ENCODE data around the gene TMEM61. TPM values are rescaled to one million over a fixed set of nuclear protein-coding genes. Genes with fewer than 3 reads are reported as not detected.
A peak's percentile ranks its signal among the peaks of the same experiment; 100 is the strongest.

The TMEM61 gene
- total RNA-seq, 1 donor from 2014 or later: not detected

DNA sequence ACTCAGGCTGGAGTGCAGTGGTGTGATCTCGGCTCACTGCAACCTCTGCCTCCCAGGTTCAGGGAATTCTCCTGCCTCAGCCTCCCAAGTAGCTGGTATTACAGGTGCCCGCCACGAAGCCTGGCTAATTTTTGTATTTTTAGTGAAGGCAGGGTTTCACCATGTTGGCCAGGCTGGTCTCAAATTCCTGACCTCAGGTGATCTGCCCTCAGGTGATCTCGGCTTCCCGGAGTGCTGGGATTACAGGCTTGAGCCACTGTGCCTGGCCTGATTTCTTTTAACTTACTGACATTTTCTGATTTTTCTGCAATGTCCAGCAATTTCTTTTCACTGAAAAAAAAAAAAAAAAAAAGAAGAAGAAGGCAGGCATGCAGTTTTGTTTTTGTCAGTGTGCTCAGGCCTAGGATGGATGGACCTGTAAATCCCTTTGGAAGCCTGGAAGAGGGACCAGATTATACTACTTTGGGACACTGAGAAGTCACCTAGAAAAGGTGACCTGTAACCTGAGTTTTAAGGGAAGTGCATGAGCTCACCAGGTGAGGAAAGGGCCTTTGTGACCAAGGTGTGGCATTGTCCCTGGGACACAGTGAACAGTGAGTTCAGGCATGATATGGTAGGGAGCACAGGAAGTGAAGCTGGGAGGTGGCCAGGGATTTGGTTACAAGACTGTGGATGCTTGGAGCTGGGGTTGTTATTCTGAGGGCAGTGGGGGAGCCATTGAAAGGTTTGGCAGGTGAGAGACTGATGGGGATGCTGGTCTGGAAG, 2.7 kb upstream of the TMEM61 start:
- Histone ChIP-seq H3K9me3 (replicated peaks) (no peaks in the 10 kb centered on the region), H3K36me3 (no peaks in the 10 kb centered on the region), H3K4me3 (no peak overlapping the region), H3K4me1 (peaks cover 17% of the 10 kb centered on the region), H3K27ac (replicated peaks) (no peak overlapping the region), H3K27me3 (ENCODE audit: low read depth) (peaks cover 58% of the 10 kb centered on the region)
- TF ChIP-seq, protein P1, sequence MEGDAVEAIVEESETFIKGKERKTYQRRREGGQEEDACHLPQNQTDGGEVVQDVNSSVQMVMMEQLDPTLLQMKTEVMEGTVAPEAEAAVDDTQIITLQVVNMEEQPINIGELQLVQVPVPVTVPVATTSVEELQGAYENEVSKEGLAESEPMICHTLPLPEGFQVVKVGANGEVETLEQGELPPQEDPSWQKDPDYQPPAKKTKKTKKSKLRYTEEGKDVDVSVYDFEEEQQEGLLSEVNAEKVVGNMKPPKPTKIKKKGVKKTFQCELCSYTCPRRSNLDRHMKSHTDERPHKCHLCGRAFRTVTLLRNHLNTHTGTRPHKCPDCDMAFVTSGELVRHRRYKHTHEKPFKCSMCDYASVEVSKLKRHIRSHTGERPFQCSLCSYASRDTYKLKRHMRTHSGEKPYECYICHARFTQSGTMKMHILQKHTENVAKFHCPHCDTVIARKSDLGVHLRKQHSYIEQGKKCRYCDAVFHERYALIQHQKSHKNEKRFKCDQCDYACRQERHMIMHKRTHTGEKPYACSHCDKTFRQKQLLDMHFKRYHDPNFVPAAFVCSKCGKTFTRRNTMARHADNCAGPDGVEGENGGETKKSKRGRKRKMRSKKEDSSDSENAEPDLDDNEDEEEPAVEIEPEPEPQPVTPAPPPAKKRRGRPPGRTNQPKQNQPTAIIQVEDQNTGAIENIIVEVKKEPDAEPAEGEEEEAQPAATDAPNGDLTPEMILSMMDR (IDR thresholded peaks at IDR 0.05; ENCODE audit: borderline replicate concordance): no peak
- DNase-seq: no peak
- intact Hi-C loops (cut with micrococcal nuclease): no loop called here

- TF ChIP-seq, protein P1 (IDR thresholded peaks at IDR 0.05; ENCODE audit: borderline replicate concordance): no peak
- Histone ChIP-seq H3K36me3 (no peaks in the 10 kb centered on the region), H3K4me1 (peaks cover 12% of the 10 kb centered on the region), H3K9me3 (replicated peaks) (no peaks in the 10 kb centered on the region), H3K4me3 (no peak overlapping the region), H3K27ac (replicated peaks) (no peak overlapping the region), H3K27me3 (ENCODE audit: low read depth) (peaks cover 66% of the 10 kb centered on the region)
- no peak for DNase-seq
- intact Hi-C loops (cut with micrococcal nuclease): no loop called here
Measured at GRCh38 chr1:54978528-54979326, 1.7 kb upstream of the TMEM61 start.

GRCh38 chr1:54979327-54979891, 1.0 kb upstream of the TMEM61 start:
- no peak for DNase-seq
- Histone ChIP-seq H3K27ac (replicated peaks) (no peak overlapping the region), H3K4me1 (peaks cover 10% of the 10 kb centered on the region), H3K36me3 (no peaks in the 10 kb centered on the region), H3K9me3 (replicated peaks) (no peaks in the 10 kb centered on the region), H3K27me3 (ENCODE audit: low read depth) (peaks cover 72% of the 10 kb centered on the region), H3K4me3 (no peak overlapping the region)
- intact Hi-C loops (cut with micrococcal nuclease): no loop called here
- TF ChIP-seq, protein P1 (IDR thresholded peaks at IDR 0.05; ENCODE audit: borderline replicate concordance): no peak

GRCh38 chr1:54980046-54980527, 341 bp upstream of the TMEM61 start:
- Histone ChIP-seq H3K27ac (replicated peaks) (no peak overlapping the region), H3K4me3 (peak overlapping the region; percentile 66), H3K36me3 (no peaks in the 10 kb centered on the region), H3K27me3 (ENCODE audit: low read depth) (peaks cover 76% of the 10 kb centered on the region), H3K9me3 (replicated peaks) (no peaks in the 10 kb centered on the region), H3K4me1 (peaks cover 10% of the 10 kb centered on the region)
- TF ChIP-seq, protein P1 (IDR thresholded peaks at IDR 0.05; ENCODE audit: borderline replicate concordance): no peak
- intact Hi-C loops (cut with micrococcal nuclease): no loop called here
- DNase-seq: no peak

DNA sequence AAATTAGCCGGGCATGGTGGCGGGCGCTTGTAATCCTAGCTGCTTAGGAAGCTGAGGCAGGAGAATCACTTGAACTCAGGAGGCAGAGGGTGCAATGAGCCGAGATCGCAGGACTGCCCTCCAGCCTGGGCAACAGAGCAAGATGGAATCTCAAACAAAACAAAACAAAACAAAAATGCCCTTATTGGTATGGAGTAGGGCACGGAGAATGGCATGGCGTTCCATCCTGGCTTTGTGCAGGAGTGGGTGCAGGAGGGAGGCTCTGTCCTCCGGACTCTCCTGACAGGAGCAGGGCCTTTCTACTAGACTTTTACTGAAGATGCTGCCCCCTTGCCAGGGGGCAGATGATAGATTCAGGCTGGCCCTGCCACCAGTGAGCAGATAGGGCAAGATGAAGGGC, 1.0 kb downstream of the TMEM61 start:
- intact Hi-C loops (cut with micrococcal nuclease): no loop called here
- TF ChIP-seq, protein P1 (IDR thresholded peaks at IDR 0.05; ENCODE audit: borderline replicate concordance): no peak
- peaks cover 84% of the 10 kb centered on the region for H3K27me3 ChIP-seq (ENCODE audit: low read depth)

More for the DNA sequence above, 1.0 kb downstream of the TMEM61 start:
- H3K4me3 ChIP-seq: no peak overlapping the region
- H3K27ac ChIP-seq (replicated peaks): no peak overlapping the region
- peaks cover 10% of the 10 kb centered on the region for H3K4me1 ChIP-seq
- H3K36me3 ChIP-seq: no peaks in the 10 kb centered on the region
- no peaks in the 10 kb centered on the region for H3K9me3 ChIP-seq (replicated peaks)
- no peak for DNase-seq
